Parathyroid adenoma (tissue), 2 donors: ENCODE data around the gene SRCAP.

Source experiments
- H2AFZ ChIP-seq: fragments of 300-600 bp; sonication (generic); one replicate; pipeline ENCODE4 v1.7.0; 2017; ENCODE audit warnings: antibody characterized with exemption, mild to moderate bottlenecking
- H3K27ac ChIP-seq: fragments of 300-600 bp; sonication (generic); one replicate; pipeline ENCODE4 v1.7.0; 2017
- H3K27me3 ChIP-seq: fragments of 300-600 bp; sonication (generic); one replicate; pipeline ENCODE4 v1.7.0; 2017; ENCODE audit warnings: low read length; ENCODE audit not compliant: control insufficient read depth, insufficient read depth
- H3K36me3 ChIP-seq: fragments of 300-600 bp; sonication (generic); one replicate; pipeline ENCODE4 v1.7.0; 2017; ENCODE audit warnings: low read length; ENCODE audit not compliant: control insufficient read depth, insufficient read depth
- H3K4me1 ChIP-seq: fragments of 300-600 bp; sonication (generic); one replicate; pipeline ENCODE4 v1.7.0; 2017; ENCODE audit warnings: control low read depth
- H3K4me2 ChIP-seq: fragments of 300-600 bp; sonication (generic); one replicate; pipeline ENCODE4 v1.7.0; 2017; ENCODE audit warnings: low read length
- H3K4me3 ChIP-seq: fragments of 300-600 bp; sonication (generic); one replicate; pipeline ENCODE4 v1.7.0; 2017; ENCODE audit warnings: low read depth, low read length
- H3K79me2 ChIP-seq: fragments of 300-600 bp; sonication (generic); one replicate; pipeline ENCODE4 v1.7.0; 2017; ENCODE audit warnings: control low read depth
- H3K9ac ChIP-seq: fragments of 300-600 bp; sonication (generic); one replicate; pipeline ENCODE4 v1.7.0; 2017; ENCODE audit warnings: mild to moderate bottlenecking
- H3K9me3 ChIP-seq: fragments of 300-600 bp; sonication (generic); one replicate; pipeline ENCODE4 v1.7.0; 2017; ENCODE audit warnings: low read length; ENCODE audit not compliant: control insufficient read depth
- CTCF ChIP-seq: fragments of 300-600 bp; sonication (generic); IDR thresholded peaks from one replicate; pipeline ENCODE4 v1.7.0; 2017; ENCODE audit warnings: antibody characterized with exemption, mild to moderate bottlenecking
- donor health status: primary hyperparathyroidism.

Gene SRCAP

GRCh38 chr16:30748634-30749445 is 49.9 kb downstream of the SRCAP start:
- H3K9me3 ChIP-seq, result no peaks in the 10 kb centered on the region
- peaks cover 3% of the 10 kb centered on the region for H3K79me2 ChIP-seq
- H3K4me3 ChIP-seq, result peak overlapping the region; percentile 56
- peak overlapping the region; percentile 43 for H3K9ac ChIP-seq
- H2AFZ ChIP-seq, result peak overlapping the region; percentile 43
- peak overlapping the region; percentile 79 for H3K4me2 ChIP-seq
- TF ChIP-seq CTCF, result no peak
- H3K36me3 ChIP-seq, result no peaks in the 10 kb centered on the region
- H3K27me3 ChIP-seq, result no peaks in the 10 kb centered on the region
- H3K4me1 ChIP-seq, result peaks cover 2% of the 10 kb centered on the region
- H3K27ac ChIP-seq, result peak overlapping the region; percentile 60

- no peaks in the 10 kb centered on the region for H3K36me3 ChIP-seq
- no peak overlapping the region for H3K4me2 ChIP-seq
- peaks cover 3% of the 10 kb centered on the region for H3K79me2 ChIP-seq
- peaks cover 2% of the 10 kb centered on the region for H3K4me1 ChIP-seq
- TF ChIP-seq CTCF, result no peak
- H3K4me3 ChIP-seq, result no peak overlapping the region
- H3K9ac ChIP-seq, result no peak overlapping the region
- H3K27me3 ChIP-seq, result no peaks in the 10 kb centered on the region
- no peak overlapping the region for H2AFZ ChIP-seq
- no peaks in the 10 kb centered on the region for H3K9me3 ChIP-seq
- no peak overlapping the region for H3K27ac ChIP-seq
These were observed 51.2 kb downstream of the SRCAP start for GRCh38 chr16:30750201-30750600.

GRCh38 chr16:30750876-30751465 is 52.0 kb downstream of the SRCAP start:
- H3K4me1 ChIP-seq, result peaks cover 2% of the 10 kb centered on the region
- H3K4me3 ChIP-seq, result no peak overlapping the region
- H3K27me3 ChIP-seq, result no peaks in the 10 kb centered on the region
- H2AFZ ChIP-seq, result no peak overlapping the region
- H3K79me2 ChIP-seq, result peaks cover 3% of the 10 kb centered on the region
- H3K36me3 ChIP-seq, result no peaks in the 10 kb centered on the region
- H3K27ac ChIP-seq, result no peak overlapping the region
- TF ChIP-seq CTCF, result no peak
- no peaks in the 10 kb centered on the region for H3K9me3 ChIP-seq
- H3K4me2 ChIP-seq, result no peak overlapping the region
- no peak overlapping the region for H3K9ac ChIP-seq

GRCh38 chr16:30753596-30753995 is 54.6 kb downstream of the SRCAP start:
- H3K36me3 ChIP-seq, result no peaks in the 10 kb centered on the region
- TF ChIP-seq CTCF, result no peak

More at GRCh38 chr16:30753596-30753995, 54.6 kb downstream of the SRCAP start:
- H3K9me3 ChIP-seq, result no peaks in the 10 kb centered on the region
- H3K4me1 ChIP-seq, result no peaks in the 10 kb centered on the region
- H3K9ac ChIP-seq, result no peak overlapping the region
- no peak overlapping the region for H2AFZ ChIP-seq
- peaks cover 3% of the 10 kb centered on the region for H3K79me2 ChIP-seq
- H3K27me3 ChIP-seq, result no peaks in the 10 kb centered on the region
- H3K27ac ChIP-seq, result no peak overlapping the region
- H3K4me2 ChIP-seq, result no peak overlapping the region
- H3K4me3 ChIP-seq, result no peak overlapping the region
